Neuronal stem cell (in vitro differentiated cells): Measurements from ENCODE around the gene ATXN7.

Experiments
- DNase-seq: peaks from one replicate; pipeline ENCODE4 v3.0.0-alpha.2; 2013; ENCODE audit warnings: low spot score
- H2AFZ ChIP-seq: one replicate; pipeline ENCODE4 v1.6.1; 2013; ENCODE audit warnings: mild to moderate bottlenecking, low read length, inconsistent platforms
- H2AK5ac ChIP-seq: 2 replicates; pipeline ENCODE4 v1.6.1; 2013; ENCODE audit warnings: low read depth, mild to moderate bottlenecking, inconsistent platforms, low read length, moderate library complexity, mixed read lengths
- H2BK120ac ChIP-seq: 2 replicates; pipeline ENCODE4 v1.6.1; 2013; ENCODE audit warnings: low read depth, mild to moderate bottlenecking, inconsistent platforms, low read length, moderate library complexity, mixed read lengths
- H2BK12ac ChIP-seq: one replicate; pipeline ENCODE4 v1.6.1; 2013; ENCODE audit warnings: low read length, inconsistent platforms
- H2BK15ac ChIP-seq: 2 replicates; pipeline ENCODE4 v1.6.1; 2013; ENCODE audit warnings: mild to moderate bottlenecking, low read length, inconsistent platforms, mixed read lengths
- H2BK5ac ChIP-seq: one replicate; pipeline ENCODE4 v1.6.1; 2013; ENCODE audit warnings: inconsistent platforms, mild to moderate bottlenecking, low read length, moderate library complexity
- H3K14ac ChIP-seq: one replicate; pipeline ENCODE4 v1.6.1; 2013; ENCODE audit warnings: low read length, inconsistent platforms
- H3K18ac ChIP-seq: 2 replicates; pipeline ENCODE4 v1.6.1; 2013; ENCODE audit warnings: low read length, inconsistent platforms
- H3K23ac ChIP-seq: 2 replicates; pipeline ENCODE4 v1.6.1; 2013; ENCODE audit warnings: low read depth, mild to moderate bottlenecking, mixed read lengths, low read length, inconsistent platforms; ENCODE audit not compliant: poor library complexity
- H3K27ac ChIP-seq: replicated peaks from 3 replicates; pipeline ENCODE4 v1.5.1; 2013; ENCODE audit warnings: low read length, inconsistent platforms
- H3K27me3 ChIP-seq, 3 experiments: 2 replicates each; pipeline ENCODE4 v1.6.1; 2013; ENCODE audit warnings: low read length in 3 of 3, mild to moderate bottlenecking in 2 of 3, inconsistent platforms in 1 of 3, low read depth in 1 of 3, mixed read lengths in 1 of 3, moderate library complexity in 1 of 3; ENCODE audit not compliant: control insufficient read depth in 3 of 3, insufficient read depth in 3 of 3
- H3K36me3 ChIP-seq, 2 donors: replicated peaks in 1 of 2; 2 replicates each; pipeline ENCODE4 v1.6.1; 2013; ENCODE audit warnings: low read length in 2 of 2; ENCODE audit not compliant: control insufficient read depth in 2 of 2, insufficient read depth in 2 of 2
- H3K4ac ChIP-seq: 2 replicates; pipeline ENCODE4 v1.6.1; 2013; ENCODE audit warnings: inconsistent platforms, mild to moderate bottlenecking, low read length, moderate library complexity
- H3K4me1 ChIP-seq, 2 donors: 1 replicate in 1 of 2; 2 replicates in 1 of 2; pipeline ENCODE4 v1.6.1; 2013; ENCODE audit warnings: low read length in 2 of 2, low read depth in 1 of 2; ENCODE audit not compliant: control insufficient read depth in 2 of 2, insufficient read depth in 1 of 2
- H3K4me2 ChIP-seq: one replicate; pipeline ENCODE4 v1.6.1; 2013; ENCODE audit warnings: mild to moderate bottlenecking, low read length, inconsistent platforms; ENCODE audit not compliant: insufficient read depth, poor library complexity, severe bottlenecking
- H3K4me3 ChIP-seq, 2 donors: 2 replicates each; pipeline ENCODE4 v1.5.1; 2013; ENCODE audit warnings: low read length in 2 of 2, mild to moderate bottlenecking in 2 of 2, inconsistent platforms in 1 of 2, moderate library complexity in 1 of 2
- H3K79me1 ChIP-seq: one replicate; pipeline ENCODE4 v1.6.1; 2013; ENCODE audit warnings: low read depth, mild to moderate bottlenecking, inconsistent platforms, low read length, moderate library complexity
- H3K9ac ChIP-seq: one replicate; pipeline ENCODE4 v1.6.1; 2013; ENCODE audit warnings: mild to moderate bottlenecking, low read depth, low read length, inconsistent platforms; ENCODE audit not compliant: poor library complexity
- H3K9me3 ChIP-seq, 2 donors: replicated peaks in 1 of 2; 2 replicates each; pipeline versions ENCODE3 to v1.6.1; 2013; ENCODE audit warnings: low read length in 2 of 2, mild to moderate bottlenecking in 2 of 2, inconsistent platforms in 1 of 2, low read depth in 1 of 2, mixed read lengths in 1 of 2, moderate library complexity in 1 of 2; ENCODE audit not compliant: control insufficient read depth in 2 of 2, insufficient read depth in 1 of 2
- H4K8ac ChIP-seq: one replicate; pipeline ENCODE4 v1.6.1; 2013; ENCODE audit warnings: low read depth, mild to moderate bottlenecking, inconsistent platforms, low read length, moderate library complexity
- H4K91ac ChIP-seq: one replicate; pipeline ENCODE4 v1.6.1; 2013; ENCODE audit warnings: low read length, low read depth, mild to moderate bottlenecking, inconsistent platforms; ENCODE audit not compliant: poor library complexity
- WGBS, 2 donors: extraction: QIAGEN DNeasy Blood & Tissue Kit; methylation state at CpG; one replicate each; pipeline ENCODE4 v1.1.7; 2013; ENCODE audit warnings: missing lambda C conversion rate in 2 of 2, mixed read lengths in 1 of 2; ENCODE audit not compliant: insufficient read length in 2 of 2, insufficient replicate concordance in 1 of 2; ENCODE audit errors: extremely low coverage in 2 of 2; 5-methylcytosine and 5-hydroxymethylcytosine counted together

ATXN7 gene

GRCh38 chr3:64023861-64024223 lies 160.2 kb downstream of the ATXN7 start:
- H3K4me3 ChIP-seq: peak overlapping the region in 1 of 2 donors; percentile 94
- H2BK120ac ChIP-seq: no peak overlapping the region
- no CpG with 5 or more reads among the region's 5 CpGs for WGBS, 2 donors
- no peak overlapping the region for H3K27ac ChIP-seq
- no peak overlapping the region for H2AK5ac ChIP-seq
- no peak overlapping the region for H2BK15ac ChIP-seq
- H3K79me1 ChIP-seq: peaks cover 2% of the 10 kb centered on the region
- H3K9ac ChIP-seq: no peak overlapping the region
- H4K91ac ChIP-seq: no peak overlapping the region
- no peaks in the 10 kb centered on the region for H3K27me3 ChIP-seq
- peaks cover 4 to 37% of the 10 kb centered on the region in 2 donors for H3K36me3 ChIP-seq
- peaks cover 5 to 10% of the 10 kb centered on the region in 2 donors for H3K4me1 ChIP-seq
- no peak overlapping the region for H2BK12ac ChIP-seq
- no peak overlapping the region for H3K14ac ChIP-seq
- no peak overlapping the region for H3K4ac ChIP-seq
- no peak overlapping the region for H3K23ac ChIP-seq
- no peak overlapping the region for H3K18ac ChIP-seq
- no peak overlapping the region for H2BK5ac ChIP-seq
- H4K8ac ChIP-seq: no peak overlapping the region
- no peaks in the 10 kb centered on the region for H3K9me3 ChIP-seq
- no peak overlapping the region for H3K4me2 ChIP-seq
- no peak for DNase-seq
- H2AFZ ChIP-seq: peak overlapping the region; percentile 87

- H2AFZ ChIP-seq: no peak overlapping the region
- H2AK5ac ChIP-seq: no peak overlapping the region
- H3K9me3 ChIP-seq: no peaks in the 10 kb centered on the region
- no peak overlapping the region for H4K8ac ChIP-seq
- H3K18ac ChIP-seq: no peak overlapping the region
- DNase-seq: no peak
- H2BK15ac ChIP-seq: no peak overlapping the region
- H2BK5ac ChIP-seq: no peak overlapping the region
- H3K27ac ChIP-seq: no peak overlapping the region
- H3K27me3 ChIP-seq: no peaks in the 10 kb centered on the region
- H2BK12ac ChIP-seq: no peak overlapping the region
- no peak overlapping the region for H3K9ac ChIP-seq
- peaks cover 2% of the 10 kb centered on the region for H3K79me1 ChIP-seq
- H3K36me3 ChIP-seq: peaks cover 0 to 12% of the 10 kb centered on the region in 2 donors
- H3K4me2 ChIP-seq: no peak overlapping the region
- H3K4me1 ChIP-seq: peaks cover 6 to 10% of the 10 kb centered on the region in 2 donors
- no peak overlapping the region for H2BK120ac ChIP-seq
- no peak overlapping the region for H3K4me3 ChIP-seq
- no peak overlapping the region for H3K4ac ChIP-seq
- no peak overlapping the region for H4K91ac ChIP-seq
- H3K23ac ChIP-seq: no peak overlapping the region
- no CpG with 5 or more reads among the region's 2 CpGs for WGBS, 2 donors
- H3K14ac ChIP-seq: no peak overlapping the region
Measured at GRCh38 chr3:64026346-64026745, 162.7 kb downstream of the ATXN7 start.

- H2BK5ac ChIP-seq: no peak overlapping the region
- DNase-seq: no peak
- H3K9ac ChIP-seq: no peak overlapping the region
- H2BK120ac ChIP-seq: no peak overlapping the region
- H3K14ac ChIP-seq: no peak overlapping the region
- H4K8ac ChIP-seq: no peak overlapping the region
- no CpG with 5 or more reads among the region's 8 CpGs for WGBS, 2 donors
- no peak overlapping the region for H3K18ac ChIP-seq
- peak overlapping the region; percentile 54 for H2AFZ ChIP-seq
- no peak overlapping the region for H3K4me3 ChIP-seq
- peaks cover 0 to 6% of the 10 kb centered on the region in 2 donors for H3K9me3 ChIP-seq
- peaks cover 2% of the 10 kb centered on the region for H3K79me1 ChIP-seq
- H4K91ac ChIP-seq: no peak overlapping the region
- no peaks in the 10 kb centered on the region for H3K27me3 ChIP-seq
- no peak overlapping the region for H3K4me2 ChIP-seq
- H3K23ac ChIP-seq: no peak overlapping the region
- H2BK15ac ChIP-seq: no peak overlapping the region
- no peak overlapping the region for H2BK12ac ChIP-seq
- H3K27ac ChIP-seq: no peak overlapping the region
- H3K4me1 ChIP-seq: peaks cover 1 to 4% of the 10 kb centered on the region in 2 donors
- no peak overlapping the region for H3K4ac ChIP-seq
- no peaks in the 10 kb centered on the region for H3K36me3 ChIP-seq
- H2AK5ac ChIP-seq: no peak overlapping the region
Measured at GRCh38 chr3:64027658-64028057, 164.0 kb downstream of the ATXN7 start.

GRCh38 chr3:64028754-64029153 lies 165.1 kb downstream of the ATXN7 start:
- WGBS, 2 donors: no CpG with 5 or more reads among the region's 3 CpGs

More at GRCh38 chr3:64028754-64029153, 165.1 kb downstream of the ATXN7 start:
- no peak overlapping the region for H3K23ac ChIP-seq
- no peak overlapping the region for H2BK120ac ChIP-seq
- peaks cover 1 to 2% of the 10 kb centered on the region in 2 donors for H3K4me1 ChIP-seq
- no peak overlapping the region for H4K8ac ChIP-seq
- H3K9ac ChIP-seq: no peak overlapping the region
- peaks cover 0 to 6% of the 10 kb centered on the region in 2 donors for H3K9me3 ChIP-seq
- H2BK15ac ChIP-seq: no peak overlapping the region
- H2BK12ac ChIP-seq: no peak overlapping the region
- no peak overlapping the region for H3K4ac ChIP-seq
- no peak for DNase-seq
- H3K14ac ChIP-seq: no peak overlapping the region
- no peaks in the 10 kb centered on the region for H3K79me1 ChIP-seq
- no peak overlapping the region for H4K91ac ChIP-seq
- H3K27me3 ChIP-seq: no peaks in the 10 kb centered on the region
- no peaks in the 10 kb centered on the region for H3K36me3 ChIP-seq
- no peak overlapping the region for H2AFZ ChIP-seq
- H2AK5ac ChIP-seq: no peak overlapping the region
- H3K27ac ChIP-seq: no peak overlapping the region
- no peak overlapping the region for H2BK5ac ChIP-seq
- H3K4me3 ChIP-seq: no peak overlapping the region
- no peak overlapping the region for H3K18ac ChIP-seq
- no peak overlapping the region for H3K4me2 ChIP-seq
